GM20431 (cell line): ENCODE results near the gene HSPA1L.

ENCODE experiments used
- in situ Hi-C: fragments of 300-500 bp; cut with MseI, MboI; formaldehyde crosslinking; loops from one replicate; pipeline ENCODE4 v1.15.0; 2020; ENCODE audit warnings: low sequenced_read_pairs; ENCODE audit not compliant: unreplicated experiment

HSPA1L gene

GRCh38 chr6:31791324-31792089 lies 23.6 kb downstream of the HSPA1L start:
- in situ Hi-C loops = no loop called here

GRCh38 chr6:31785475-31785874 lies 29.6 kb downstream of the HSPA1L start:
- in situ Hi-C loops = no loop called here

- in situ Hi-C loops = no loop called here
These were observed 30.8 kb downstream of the HSPA1L start for GRCh38 chr6:31784098-31784925.

GRCh38 chr6:31782126-31782855 lies 32.8 kb downstream of the HSPA1L start:
- in situ Hi-C loops = no loop called here

- in situ Hi-C loops = no loop called here
These were observed 33.6 kb downstream of the HSPA1L start for GRCh38 chr6:31781244-31782125.

GRCh38 chr6:31780507-31781243 lies 34.4 kb downstream of the HSPA1L start:
- in situ Hi-C loops = no loop called here

- in situ Hi-C loops = no loop called here
These were observed 35.2 kb downstream of the HSPA1L start for GRCh38 chr6:31779908-31780307.

- in situ Hi-C loops = no loop called here
These were observed 35.8 kb downstream of the HSPA1L start for GRCh38 chr6:31778999-31779885.

GRCh38 chr6:31778193-31778592 lies 36.9 kb downstream of the HSPA1L start:
- in situ Hi-C loops = no loop called here

GRCh38 chr6:31777667-31778050 lies 37.4 kb downstream of the HSPA1L start:
- in situ Hi-C loops = no loop called here

GRCh38 chr6:31776989-31777666 lies 38.0 kb downstream of the HSPA1L start, which contains the start of gene VWA7:
TSS of gene VWA7 (minus strand) at chr6:31777328. CDS start at chr6:31776779, 549 bp downstream.
- in situ Hi-C loops = no loop called here

GRCh38 chr6:31776485-31776988 lies 38.5 kb downstream of the HSPA1L start:
- in situ Hi-C loops = no loop called here

- in situ Hi-C loops = no loop called here
These were observed 39.2 kb downstream of the HSPA1L start for GRCh38 chr6:31775633-31776484.

- in situ Hi-C loops = no loop called here
These were observed 39.9 kb downstream of the HSPA1L start for GRCh38 chr6:31775184-31775583.

- in situ Hi-C loops = no loop called here
These were observed 43.1 kb downstream of the HSPA1L start for GRCh38 chr6:31771992-31772358.

- in situ Hi-C loops = no loop called here
These were observed 44.2 kb downstream of the HSPA1L start for GRCh38 chr6:31770860-31771259.
